ENCODE results near the gene RPUSD4.

DNA sequence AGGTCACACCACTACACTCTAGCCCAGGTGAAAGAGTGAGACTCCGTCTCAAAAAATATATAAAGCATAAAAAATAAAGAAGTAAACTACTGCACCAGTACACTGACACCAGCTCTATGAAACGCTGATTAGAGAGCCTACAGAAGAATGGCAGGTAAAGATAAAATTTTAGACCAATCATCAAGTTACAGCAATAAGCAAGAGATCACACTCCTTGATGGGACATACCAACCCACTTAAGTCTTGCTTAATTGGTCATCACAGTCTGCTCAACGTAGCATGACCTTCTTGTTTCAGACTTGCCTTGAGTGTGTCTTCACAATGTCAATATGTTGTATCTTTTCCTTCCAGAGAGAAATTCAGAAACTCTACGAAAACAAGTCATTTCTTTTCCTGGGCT lies 44.8 kb upstream of the RPUSD4 start:
- no peak for TF ChIP-seq EZH2phosphoT487 (IDR thresholded peaks at IDR 0.05; ENCODE audit: borderline replicate concordance, low read depth, low read length)
- TF ChIP-seq, protein P1, sequence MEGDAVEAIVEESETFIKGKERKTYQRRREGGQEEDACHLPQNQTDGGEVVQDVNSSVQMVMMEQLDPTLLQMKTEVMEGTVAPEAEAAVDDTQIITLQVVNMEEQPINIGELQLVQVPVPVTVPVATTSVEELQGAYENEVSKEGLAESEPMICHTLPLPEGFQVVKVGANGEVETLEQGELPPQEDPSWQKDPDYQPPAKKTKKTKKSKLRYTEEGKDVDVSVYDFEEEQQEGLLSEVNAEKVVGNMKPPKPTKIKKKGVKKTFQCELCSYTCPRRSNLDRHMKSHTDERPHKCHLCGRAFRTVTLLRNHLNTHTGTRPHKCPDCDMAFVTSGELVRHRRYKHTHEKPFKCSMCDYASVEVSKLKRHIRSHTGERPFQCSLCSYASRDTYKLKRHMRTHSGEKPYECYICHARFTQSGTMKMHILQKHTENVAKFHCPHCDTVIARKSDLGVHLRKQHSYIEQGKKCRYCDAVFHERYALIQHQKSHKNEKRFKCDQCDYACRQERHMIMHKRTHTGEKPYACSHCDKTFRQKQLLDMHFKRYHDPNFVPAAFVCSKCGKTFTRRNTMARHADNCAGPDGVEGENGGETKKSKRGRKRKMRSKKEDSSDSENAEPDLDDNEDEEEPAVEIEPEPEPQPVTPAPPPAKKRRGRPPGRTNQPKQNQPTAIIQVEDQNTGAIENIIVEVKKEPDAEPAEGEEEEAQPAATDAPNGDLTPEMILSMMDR (conservative IDR thresholded peaks at IDR 0.05; ENCODE audit: low read length) = no peak
